SK-N-SH (cell line): ENCODE data around the gene CACNA2D3. TPM values are rescaled to one million over a fixed set of nuclear protein-coding genes. Genes with fewer than 3 reads are reported as not detected.

ENCODE experiments used
- CTCF ChIA-PET: fragments of 300-600, 350-600 bp; formaldehyde crosslinking; extraction: SDS; loops from one replicate; lab custom pipeline; 2021; lab: Yijun Ruan, JAX
- POLR2A ChIA-PET: fragments of 350-600 bp; sonication (Branson Sonifier 250); formaldehyde crosslinking; extraction: SDS; loops from one replicate; lab custom pipeline; 2020; ENCODE audit warnings: antibody characterized with exemption, inconsistent platforms; lab: Yijun Ruan, JAX
- DNase-seq: peaks from one replicate; pipeline ENCODE4 v3.0.0; 2012
- H2AFZ ChIP-seq: fragments of 200-600 bp; sonication (generic); 2 replicates; pipeline ENCODE4 v1.8.1; 2016; ENCODE audit warnings: antibody characterized with exemption, mild to moderate bottlenecking, low read depth
- H3F3A ChIP-seq: fragments of 200-600 bp; sonication (generic); replicated peaks from 2 replicates; pipeline ENCODE3; 2016; ENCODE audit warnings: antibody characterized with exemption, mild to moderate bottlenecking; ENCODE audit not compliant: insufficient read depth
- H3K27ac ChIP-seq, 2 experiments: fragments of 200-500 bp in 1 of 2; fragments of 200-600 bp in 1 of 2; sonication (Bioruptor generic) in 1 of 2; sonication (generic), shearing (Covaris generic) in 1 of 2; 2 replicates each; pipeline versions ENCODE4 v1.5.1 to v1.6.1; 2014 to 2016; ENCODE audit warnings: low read depth in 2 of 2, inconsistent platforms in 1 of 2, low read length in 1 of 2, mild to moderate bottlenecking in 1 of 2, mixed read lengths in 1 of 2
- H3K27me3 ChIP-seq: fragments of 200-600 bp; sonication (generic), shearing (Covaris generic); 2 replicates; pipeline ENCODE4 v1.6.1; 2016; ENCODE audit warnings: mixed run types; ENCODE audit not compliant: insufficient read depth
- H3K36me3 ChIP-seq, 2 experiments: fragments of 200-500 bp in 1 of 2; fragments of 200-600 bp in 1 of 2; sonication (Bioruptor generic) in 1 of 2; sonication (generic) in 1 of 2; replicated peaks in 1 of 2; 2 replicates each; pipeline versions ENCODE3 to v1.5.1; 2014 to 2016; ENCODE audit warnings: low read length in 1 of 2, mild to moderate bottlenecking in 1 of 2; ENCODE audit not compliant: insufficient read depth in 2 of 2, control insufficient read depth in 1 of 2
- H3K4me1 ChIP-seq, 2 experiments: fragments of 200-500 bp in 1 of 2; fragments of 200-600 bp in 1 of 2; sonication (Bioruptor generic) in 1 of 2; sonication (generic), shearing (Covaris generic) in 1 of 2; 2 replicates each; pipeline versions ENCODE4 v1.5.1 to v1.6.1; 2014 to 2016; ENCODE audit warnings: low read depth in 1 of 2, low read length in 1 of 2, mixed run types in 1 of 2; ENCODE audit not compliant: insufficient read depth in 2 of 2, control insufficient read depth in 1 of 2
- H3K4me2 ChIP-seq: fragments of 200-600 bp; sonication (generic), shearing (Covaris generic); 2 replicates; pipeline ENCODE4 v1.6.1; 2017; ENCODE audit warnings: mixed run types
- H3K4me3 ChIP-seq, 2 experiments: fragments of 200-500 bp in 1 of 2; fragments of 200-600 bp in 1 of 2; sonication (Bioruptor generic) in 1 of 2; sonication (generic), shearing (Covaris generic) in 1 of 2; 2 replicates each; pipeline versions ENCODE4 v1.5.1 to v1.8.1; 2014 to 2016; ENCODE audit warnings: low read depth in 2 of 2, inconsistent platforms in 1 of 2, low read length in 1 of 2, mild to moderate bottlenecking in 1 of 2, mixed read lengths in 1 of 2, moderate library complexity in 1 of 2
- H3K79me2 ChIP-seq: fragments of 200-600 bp; sonication (generic); 2 replicates; pipeline ENCODE4 v1.8.1; 2017; ENCODE audit warnings: mild to moderate bottlenecking; ENCODE audit not compliant: insufficient read depth
- H3K9ac ChIP-seq: fragments of 200-600 bp; sonication (generic); 2 replicates; pipeline ENCODE4 v1.6.1; 2017; ENCODE audit warnings: mixed run types
- H3K9me2 ChIP-seq: fragments of 200-600 bp; sonication (generic); 2 replicates; pipeline ENCODE4 v1.6.1; 2017; ENCODE audit warnings: mixed run types
- H3K9me3 ChIP-seq: fragments of 200-600 bp; sonication (generic); 2 replicates; pipeline ENCODE4 v1.6.1; 2017; ENCODE audit warnings: mixed run types, mild to moderate bottlenecking, moderate library complexity
- H4K20me1 ChIP-seq: fragments of 200-600 bp; sonication (generic); 2 replicates; pipeline ENCODE4 v1.6.1; 2017; ENCODE audit warnings: mild to moderate bottlenecking, mixed run types; ENCODE audit not compliant: insufficient read depth
- ELF1 ChIP-seq: IDR thresholded peaks from 2 replicates; pipeline ENCODE4 v1.4.0; 2012
- EP300 ChIP-seq, 2 experiments: IDR thresholded peaks; 2 replicates each; pipeline versions ENCODE4 v1.4.0 to v1.6.1; 2012; ENCODE audit warnings: borderline replicate concordance in 1 of 2, low read depth in 1 of 2, low read length in 1 of 2
- FOSL2 ChIP-seq: IDR thresholded peaks from 2 replicates; pipeline ENCODE4 v1.4.0; 2012; ENCODE audit warnings: low read depth, mild to moderate bottlenecking, moderate library complexity, borderline replicate concordance
- FOXJ3 ChIP-seq: sonication (generic); formaldehyde crosslinking; IDR thresholded peaks from 2 replicates; pipeline ENCODE4 v1.5.1; 2020; ENCODE audit warnings: mild to moderate bottlenecking, missing genetic modification reagents
- GABPA ChIP-seq: IDR thresholded peaks from 2 replicates; pipeline ENCODE4 v1.4.0; 2012; ENCODE audit warnings: low read depth, mild to moderate bottlenecking
- MEF2A ChIP-seq: IDR thresholded peaks from 2 replicates; pipeline ENCODE4 v1.4.0; 2012; ENCODE audit warnings: low read depth, borderline replicate concordance
- MXI1 ChIP-seq: IDR thresholded peaks from 2 replicates; pipeline ENCODE4 v1.6.1; 2012; ENCODE audit warnings: mild to moderate bottlenecking, low read depth, low read length, improper control_type of control experiment
- POLR2AphosphoS5 ChIP-seq: IDR thresholded peaks from 2 replicates; pipeline ENCODE4 v1.6.1; 2012; ENCODE audit warnings: low read depth, low read length
- RAD21 ChIP-seq: IDR thresholded peaks from 2 replicates; pipeline ENCODE4 v1.6.1; 2012; ENCODE audit warnings: mild to moderate bottlenecking, low read length
- RCOR1 ChIP-seq: fragments of 150-350 bp; IDR thresholded peaks from 2 replicates; pipeline ENCODE4 v1.6.1; 2017; ENCODE audit warnings: antibody characterized with exemption, low read length
- RFX5 ChIP-seq: IDR thresholded peaks from 2 replicates; pipeline ENCODE4 v1.6.1; 2012; ENCODE audit warnings: mild to moderate bottlenecking, improper control_type of control experiment, low read length
- RXRA ChIP-seq: IDR thresholded peaks from 2 replicates; pipeline ENCODE4 v1.4.0; 2012; ENCODE audit warnings: low read depth, mild to moderate bottlenecking, borderline replicate concordance
- SIN3A ChIP-seq: IDR thresholded peaks from 2 replicates; pipeline ENCODE4 v1.6.1; 2012; ENCODE audit warnings: low read depth, mild to moderate bottlenecking, low read length, moderate library complexity, borderline replicate concordance
- TAF1 ChIP-seq: IDR thresholded peaks from 2 replicates; pipeline ENCODE4 v1.6.1; 2012; ENCODE audit warnings: low read depth, mild to moderate bottlenecking, low read length, moderate library complexity, borderline replicate concordance
- WGBS: methylation state at CpG from one replicate; pipeline ENCODE4 v1.1.6; 2017; ENCODE audit warnings: low lambda C conversion rate; 5-methylcytosine and 5-hydroxymethylcytosine counted together
- polyA plus RNA-seq, 3 experiments: library from polyadenylated mRNA; depleted of rRNA; stranded (reverse); fragments of >200 nt; gene quantifications; 2 replicates each; pipeline ENCODE4 v1.2.3, GENCODE V29; 2012
- TF ChIP-seq, protein P1 (sequence below): IDR thresholded peaks from 2 replicates; pipeline ENCODE4 v1.6.1; 2012; ENCODE audit warnings: mild to moderate bottlenecking, low read depth, low read length, moderate library complexity
- TF ChIP-seq, protein P2 (sequence below): IDR thresholded peaks from 2 replicates; pipeline ENCODE4; 2012
- TF ChIP-seq, protein P3 (sequence below): fragments of 150-350 bp; IDR thresholded peaks from 2 replicates; pipeline ENCODE4 v1.6.1; 2016; ENCODE audit warnings: mild to moderate bottlenecking, low read depth, low read length
- TF ChIP-seq, protein P4 (sequence below): IDR thresholded peaks from 2 replicates; pipeline ENCODE4 v1.4.0; 2012; ENCODE audit warnings: low read depth, borderline replicate concordance

Gene CACNA2D3
- polyA plus RNA-seq, 1 of the 3 experiments (the other 2 are of a cell fraction), result 0.15 TPM

DNA sequence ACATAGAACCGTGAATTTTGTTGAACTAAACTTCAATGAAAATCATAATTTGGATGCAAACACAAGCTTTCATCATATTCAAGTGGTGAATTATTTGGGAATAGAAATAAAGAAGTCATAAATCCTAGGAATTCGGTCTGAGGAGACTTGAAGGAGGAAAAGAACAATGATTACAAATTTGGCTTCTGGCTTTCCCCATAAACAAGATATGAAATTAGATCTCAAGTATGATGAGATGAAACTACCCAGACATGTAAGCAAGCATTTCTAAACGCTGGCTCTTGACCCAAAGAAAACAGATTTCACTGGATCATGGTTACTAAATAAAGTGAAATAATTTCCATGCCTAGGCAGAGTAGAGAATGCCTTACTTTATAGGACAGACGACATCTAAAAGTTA lies 952.4 kb downstream of the CACNA2D3 start:
- Histone ChIP-seq H3K4me3 (no peak overlapping the region), H2AFZ (no peak overlapping the region), H3F3A (no peaks in the 10 kb centered on the region), H3K9ac (no peak overlapping the region), H3K27ac (no peak overlapping the region), H3K36me3 (no peaks in the 10 kb centered on the region), H3K9me3 (no peaks in the 10 kb centered on the region), H4K20me1 (no peaks in the 10 kb centered on the region), H3K27me3 (no peaks in the 10 kb centered on the region), H3K79me2 (no peaks in the 10 kb centered on the region), H3K4me1 (no peaks in the 10 kb centered on the region; a peak in 1 of 4 replicates), H3K4me2 (no peak overlapping the region), H3K9me2 (no peaks in the 10 kb centered on the region)
- no peak for DNase-seq
- TF ChIP-seq ELF1, result no peak
- no peak for TF ChIP-seq RFX5
- TF ChIP-seq, protein P1, sequence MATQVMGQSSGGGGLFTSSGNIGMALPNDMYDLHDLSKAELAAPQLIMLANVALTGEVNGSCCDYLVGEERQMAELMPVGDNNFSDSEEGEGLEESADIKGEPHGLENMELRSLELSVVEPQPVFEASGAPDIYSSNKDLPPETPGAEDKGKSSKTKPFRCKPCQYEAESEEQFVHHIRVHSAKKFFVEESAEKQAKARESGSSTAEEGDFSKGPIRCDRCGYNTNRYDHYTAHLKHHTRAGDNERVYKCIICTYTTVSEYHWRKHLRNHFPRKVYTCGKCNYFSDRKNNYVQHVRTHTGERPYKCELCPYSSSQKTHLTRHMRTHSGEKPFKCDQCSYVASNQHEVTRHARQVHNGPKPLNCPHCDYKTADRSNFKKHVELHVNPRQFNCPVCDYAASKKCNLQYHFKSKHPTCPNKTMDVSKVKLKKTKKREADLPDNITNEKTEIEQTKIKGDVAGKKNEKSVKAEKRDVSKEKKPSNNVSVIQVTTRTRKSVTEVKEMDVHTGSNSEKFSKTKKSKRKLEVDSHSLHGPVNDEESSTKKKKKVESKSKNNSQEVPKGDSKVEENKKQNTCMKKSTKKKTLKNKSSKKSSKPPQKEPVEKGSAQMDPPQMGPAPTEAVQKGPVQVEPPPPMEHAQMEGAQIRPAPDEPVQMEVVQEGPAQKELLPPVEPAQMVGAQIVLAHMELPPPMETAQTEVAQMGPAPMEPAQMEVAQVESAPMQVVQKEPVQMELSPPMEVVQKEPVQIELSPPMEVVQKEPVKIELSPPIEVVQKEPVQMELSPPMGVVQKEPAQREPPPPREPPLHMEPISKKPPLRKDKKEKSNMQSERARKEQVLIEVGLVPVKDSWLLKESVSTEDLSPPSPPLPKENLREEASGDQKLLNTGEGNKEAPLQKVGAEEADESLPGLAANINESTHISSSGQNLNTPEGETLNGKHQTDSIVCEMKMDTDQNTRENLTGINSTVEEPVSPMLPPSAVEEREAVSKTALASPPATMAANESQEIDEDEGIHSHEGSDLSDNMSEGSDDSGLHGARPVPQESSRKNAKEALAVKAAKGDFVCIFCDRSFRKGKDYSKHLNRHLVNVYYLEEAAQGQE, result no peak
- TF ChIP-seq POLR2AphosphoS5, result no peak
- TF ChIP-seq, protein P2, sequence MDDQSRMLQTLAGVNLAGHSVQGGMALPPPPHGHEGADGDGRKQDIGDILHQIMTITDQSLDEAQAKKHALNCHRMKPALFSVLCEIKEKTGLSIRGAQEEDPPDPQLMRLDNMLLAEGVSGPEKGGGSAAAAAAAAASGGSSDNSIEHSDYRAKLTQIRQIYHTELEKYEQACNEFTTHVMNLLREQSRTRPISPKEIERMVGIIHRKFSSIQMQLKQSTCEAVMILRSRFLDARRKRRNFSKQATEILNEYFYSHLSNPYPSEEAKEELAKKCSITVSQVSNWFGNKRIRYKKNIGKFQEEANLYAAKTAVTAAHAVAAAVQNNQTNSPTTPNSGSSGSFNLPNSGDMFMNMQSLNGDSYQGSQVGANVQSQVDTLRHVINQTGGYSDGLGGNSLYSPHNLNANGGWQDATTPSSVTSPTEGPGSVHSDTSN, result no peak
- no peak for TF ChIP-seq RAD21
- no peak for TF ChIP-seq GABPA
- no peak for TF ChIP-seq TAF1
- no peak for TF ChIP-seq FOSL2
- TF ChIP-seq EP300 (IDR thresholded peaks at IDR 0.05; ENCODE audit: borderline replicate concordance in 1 of 2, low read depth in 1 of 2, low read length in 1 of 2), result no peak
- TF ChIP-seq RXRA, result no peak
- no peak for TF ChIP-seq RCOR1
- TF ChIP-seq, protein P3, sequence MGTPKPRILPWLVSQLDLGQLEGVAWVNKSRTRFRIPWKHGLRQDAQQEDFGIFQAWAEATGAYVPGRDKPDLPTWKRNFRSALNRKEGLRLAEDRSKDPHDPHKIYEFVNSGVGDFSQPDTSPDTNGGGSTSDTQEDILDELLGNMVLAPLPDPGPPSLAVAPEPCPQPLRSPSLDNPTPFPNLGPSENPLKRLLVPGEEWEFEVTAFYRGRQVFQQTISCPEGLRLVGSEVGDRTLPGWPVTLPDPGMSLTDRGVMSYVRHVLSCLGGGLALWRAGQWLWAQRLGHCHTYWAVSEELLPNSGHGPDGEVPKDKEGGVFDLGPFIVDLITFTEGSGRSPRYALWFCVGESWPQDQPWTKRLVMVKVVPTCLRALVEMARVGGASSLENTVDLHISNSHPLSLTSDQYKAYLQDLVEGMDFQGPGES, result no peak
- TF ChIP-seq FOXJ3 (CRISPR knock-in tag), result no peak
- TF ChIP-seq MXI1, result no peak
- TF ChIP-seq MEF2A, result no peak
- no peak for TF ChIP-seq SIN3A
- TF ChIP-seq, protein P4, sequence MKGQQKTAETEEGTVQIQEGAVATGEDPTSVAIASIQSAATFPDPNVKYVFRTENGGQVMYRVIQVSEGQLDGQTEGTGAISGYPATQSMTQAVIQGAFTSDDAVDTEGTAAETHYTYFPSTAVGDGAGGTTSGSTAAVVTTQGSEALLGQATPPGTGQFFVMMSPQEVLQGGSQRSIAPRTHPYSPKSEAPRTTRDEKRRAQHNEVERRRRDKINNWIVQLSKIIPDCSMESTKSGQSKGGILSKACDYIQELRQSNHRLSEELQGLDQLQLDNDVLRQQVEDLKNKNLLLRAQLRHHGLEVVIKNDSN, result no peak
- POLR2A ChIA-PET, result no interaction called here
- WGBS, result 46% methylated on average over 4 of the region's 4 CpGs
- CTCF ChIA-PET, result no interaction called here
